Glutamatergic neuron (in vitro differentiated cells): Measurements from ENCODE around the gene ARX. TPM values are rescaled to one million over a fixed set of nuclear protein-coding genes. Genes with fewer than 3 reads are reported as not detected.

ENCODE experiments used
- DNase-seq: peaks from one replicate; pipeline ENCODE4 v3.0.0; 2022
- H3K27ac Mint-ChIP-seq: one replicate; pipeline ENCODE4 v1.8.0; 2020; ENCODE audit warnings: mild to moderate bottlenecking, mixed read lengths, inconsistent platforms; ENCODE audit not compliant: unreplicated experiment
- H3K27me3 Mint-ChIP-seq: one replicate; pipeline ENCODE4 v1.8.0; 2020; ENCODE audit warnings: mild to moderate bottlenecking, moderate library complexity, mixed read lengths, inconsistent platforms; ENCODE audit not compliant: unreplicated experiment
- H3K36me3 Mint-ChIP-seq: one replicate; pipeline ENCODE4 v1.8.0; 2020; ENCODE audit warnings: mild to moderate bottlenecking, mixed read lengths, inconsistent platforms; ENCODE audit not compliant: unreplicated experiment
- H3K4me1 Mint-ChIP-seq: one replicate; pipeline ENCODE4 v1.8.0; 2020; ENCODE audit warnings: mild to moderate bottlenecking, low read depth, mixed read lengths, inconsistent platforms; ENCODE audit not compliant: unreplicated experiment
- H3K4me3 Mint-ChIP-seq: one replicate; pipeline ENCODE4 v1.8.0; 2020; ENCODE audit warnings: mild to moderate bottlenecking, mixed read lengths, inconsistent platforms; ENCODE audit not compliant: unreplicated experiment
- H3K9me3 Mint-ChIP-seq: one replicate; pipeline ENCODE4 v1.8.0; 2020; ENCODE audit warnings: mild to moderate bottlenecking, moderate library complexity, mixed read lengths, inconsistent platforms; ENCODE audit not compliant: unreplicated experiment
- total RNA-seq: library from RNA; stranded (reverse); fragmentation: NEBNext Ultra II Directional; extraction: Animal tissue kit (Norgen Biotek cat#: 25700); gene quantifications from one replicate; pipeline ENCODE4 v1.2.1, GENCODE V29; 2021; ENCODE audit not compliant: unreplicated experiment
- TF ChIP-seq, protein P1 (sequence below): fragments of 200-600 bp; sonication (generic); IDR thresholded peaks from one replicate; pipeline ENCODE4 v1.5.0; 2021; ENCODE audit not compliant: partially characterized antibody, unreplicated experiment

Gene ARX
- total RNA-seq, 1 donor from 2014 or later, result 0.98 TPM

DNA sequence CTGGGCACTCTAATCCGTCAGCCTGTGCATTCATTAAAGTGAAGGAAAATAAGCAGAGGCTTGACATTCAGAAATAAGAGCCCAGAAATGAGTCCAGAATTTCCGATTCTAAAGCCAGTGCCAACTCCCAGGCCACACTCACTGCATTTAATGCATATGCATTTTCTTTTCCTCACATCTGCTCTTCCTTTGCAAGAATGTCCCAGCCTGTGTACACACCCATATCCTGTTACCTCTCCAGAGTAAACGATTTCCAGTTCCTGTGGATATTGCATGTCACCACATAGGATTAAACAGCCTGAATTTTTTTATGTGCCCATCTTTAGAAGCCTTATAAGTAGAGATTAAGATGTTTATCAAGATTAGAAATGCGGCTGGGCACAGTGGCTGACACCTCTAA, 27.5 kb downstream of the ARX start:
- Mint-ChIP-seq H3K27me3 (no peaks in the 10 kb centered on the region), H3K27ac (no peak overlapping the region), H3K4me1 (peaks cover 13% of the 10 kb centered on the region), H3K9me3 (peaks cover 9% of the 10 kb centered on the region), H3K36me3 (no peaks in the 10 kb centered on the region), H3K4me3 (no peak overlapping the region)
- TF ChIP-seq, protein P1, sequence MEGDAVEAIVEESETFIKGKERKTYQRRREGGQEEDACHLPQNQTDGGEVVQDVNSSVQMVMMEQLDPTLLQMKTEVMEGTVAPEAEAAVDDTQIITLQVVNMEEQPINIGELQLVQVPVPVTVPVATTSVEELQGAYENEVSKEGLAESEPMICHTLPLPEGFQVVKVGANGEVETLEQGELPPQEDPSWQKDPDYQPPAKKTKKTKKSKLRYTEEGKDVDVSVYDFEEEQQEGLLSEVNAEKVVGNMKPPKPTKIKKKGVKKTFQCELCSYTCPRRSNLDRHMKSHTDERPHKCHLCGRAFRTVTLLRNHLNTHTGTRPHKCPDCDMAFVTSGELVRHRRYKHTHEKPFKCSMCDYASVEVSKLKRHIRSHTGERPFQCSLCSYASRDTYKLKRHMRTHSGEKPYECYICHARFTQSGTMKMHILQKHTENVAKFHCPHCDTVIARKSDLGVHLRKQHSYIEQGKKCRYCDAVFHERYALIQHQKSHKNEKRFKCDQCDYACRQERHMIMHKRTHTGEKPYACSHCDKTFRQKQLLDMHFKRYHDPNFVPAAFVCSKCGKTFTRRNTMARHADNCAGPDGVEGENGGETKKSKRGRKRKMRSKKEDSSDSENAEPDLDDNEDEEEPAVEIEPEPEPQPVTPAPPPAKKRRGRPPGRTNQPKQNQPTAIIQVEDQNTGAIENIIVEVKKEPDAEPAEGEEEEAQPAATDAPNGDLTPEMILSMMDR, result no peak
- no peak for DNase-seq

DNA sequence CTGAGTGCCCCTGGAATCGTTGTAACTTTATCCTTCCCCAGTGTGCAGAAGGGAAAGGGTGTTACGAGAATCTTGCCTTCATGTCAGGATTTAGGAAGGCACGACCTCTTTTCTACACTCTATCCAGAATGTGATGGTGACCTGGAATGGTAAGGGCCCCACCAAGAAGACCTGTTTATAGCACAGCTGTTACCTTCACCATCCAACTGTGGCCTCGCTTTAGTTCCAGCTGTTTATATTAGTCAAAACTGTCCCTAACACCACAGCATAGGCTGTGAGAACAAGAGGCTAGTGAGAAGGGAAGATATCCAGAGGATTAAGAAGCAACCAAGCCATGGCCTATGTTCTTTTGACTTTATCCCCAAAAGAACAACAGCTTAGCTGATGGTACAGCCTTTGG, 28.0 kb downstream of the ARX start:
- Mint-ChIP-seq H3K4me3 (no peak overlapping the region), H3K27me3 (no peaks in the 10 kb centered on the region), H3K9me3 (peaks cover 9% of the 10 kb centered on the region), H3K36me3 (no peaks in the 10 kb centered on the region), H3K27ac (no peak overlapping the region), H3K4me1 (peaks cover 9% of the 10 kb centered on the region)
- no peak for DNase-seq
- TF ChIP-seq, protein P1, result no peak

- TF ChIP-seq, protein P1, result no peak
- H3K27ac Mint-ChIP-seq, result no peak overlapping the region
- H3K27me3 Mint-ChIP-seq, result no peaks in the 10 kb centered on the region
- no peaks in the 10 kb centered on the region for H3K36me3 Mint-ChIP-seq
- peaks cover 6% of the 10 kb centered on the region for H3K4me1 Mint-ChIP-seq
- peaks cover 4% of the 10 kb centered on the region for H3K9me3 Mint-ChIP-seq
- no peak overlapping the region for H3K4me3 Mint-ChIP-seq
- no peak for DNase-seq
Measured at GRCh38 chrX:24985120-24985519, 30.6 kb downstream of the ARX start.

DNA sequence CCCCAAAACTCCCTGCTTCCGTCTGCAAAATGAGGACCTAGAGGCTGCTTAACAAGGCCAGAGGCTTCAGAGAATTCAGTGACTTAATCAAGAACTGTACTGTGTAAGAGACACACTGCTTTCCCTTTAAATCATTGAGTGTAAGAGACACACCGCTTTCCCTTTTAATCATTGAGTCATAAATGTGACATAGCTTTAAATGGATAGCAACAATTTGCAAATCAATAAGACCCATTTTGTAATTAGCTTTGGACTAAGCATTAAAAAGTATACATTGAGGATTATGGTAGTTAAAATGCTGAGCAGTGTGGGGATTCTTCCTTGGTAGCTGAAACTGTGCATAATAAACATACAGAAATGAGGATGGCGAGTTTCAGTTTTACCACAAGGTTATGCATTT, 31.8 kb downstream of the ARX start:
- DNase-seq, result no peak
- Mint-ChIP-seq H3K27ac (no peak overlapping the region), H3K4me3 (no peak overlapping the region), H3K9me3 (peaks cover 2% of the 10 kb centered on the region), H3K4me1 (peaks cover 12% of the 10 kb centered on the region), H3K36me3 (no peaks in the 10 kb centered on the region), H3K27me3 (no peaks in the 10 kb centered on the region)
- TF ChIP-seq, protein P1, result no peak

DNA sequence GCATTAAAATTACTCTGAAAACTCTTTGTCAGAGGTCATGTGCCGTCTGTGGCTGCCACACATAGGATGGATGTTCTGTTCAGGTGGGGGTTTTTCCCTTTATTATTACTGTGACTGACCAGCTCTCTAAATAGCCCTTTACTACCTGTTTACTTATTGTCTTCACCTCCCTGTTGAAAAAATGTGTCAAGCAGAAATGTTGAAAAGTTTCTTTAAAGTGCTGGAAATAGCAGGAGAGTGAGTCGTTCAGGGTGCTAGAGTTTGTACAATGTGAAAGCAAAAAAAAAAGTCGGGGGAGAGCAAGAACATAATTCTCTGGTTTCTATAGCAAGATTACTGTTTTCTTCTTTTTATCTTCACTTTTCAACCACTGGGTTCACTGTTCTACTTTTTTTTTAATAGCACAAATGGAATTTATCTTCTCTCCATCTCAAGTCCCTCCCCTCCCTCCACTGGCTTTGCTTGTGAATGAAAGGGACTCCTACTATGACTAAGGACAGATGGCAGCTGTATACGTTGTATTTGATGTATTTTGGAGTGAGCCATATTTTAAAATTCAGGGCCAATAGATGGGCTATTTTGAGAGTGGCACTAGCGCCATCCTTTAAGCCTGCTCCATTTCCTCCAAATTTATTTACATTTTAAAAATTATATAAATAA, 33.3 kb downstream of the ARX start:
- H3K4me3 Mint-ChIP-seq, result no peak overlapping the region
- no peaks in the 10 kb centered on the region for H3K27me3 Mint-ChIP-seq
- TF ChIP-seq, protein P1, result no peak
- no peak overlapping the region for H3K27ac Mint-ChIP-seq
- H3K9me3 Mint-ChIP-seq, result no peaks in the 10 kb centered on the region
- no peak for DNase-seq
- H3K4me1 Mint-ChIP-seq, result peaks cover 8% of the 10 kb centered on the region
- H3K36me3 Mint-ChIP-seq, result no peaks in the 10 kb centered on the region
